Caki2 (cell line): ENCODE results near the gene IDE. TPM values are rescaled to one million over a fixed set of nuclear protein-coding genes. Genes with fewer than 3 reads are reported as not detected.
"Not testable (repeated sequence)": the region's sequence is repeated elsewhere in the genome, so short reads cannot be mapped to it uniquely, and the experiment has no call there.

ENCODE experiments used
- DNase-seq: peaks from one replicate; pipeline ENCODE4 v3.0.0-alpha.2; 2015; ENCODE audit warnings: low read depth
- in situ Hi-C: cut with HindIII; loops from 2 replicates; pipeline ENCODE4 v1.10.0; 2016; ENCODE audit warnings: low sequenced_read_pairs, low pct_unique_long_range_greater_than_20kb, mixed read lengths
- total RNA-seq: library from RNA; depleted of rRNA; stranded (reverse); fragments of >200 nt; shearing (Covaris generic); gene quantifications from 2 replicates; pipeline ENCODE4 v1.2.3, GENCODE V29; 2014; ENCODE audit warnings: low replicate concordance; rRNA removed

The IDE gene
- total RNA-seq: 20.5 and 31.1 TPM in 2 replicates

- in situ Hi-C loops: no loop called here
- DNase-seq: peak; percentile 87
These were observed at the start of gene IDE for GRCh38 chr10:92573798-92574547. TSS of gene IDE (minus strand) at chr10:92574093. CDS start at chr10:92574019, 74 bp downstream.

- DNase-seq: no peak
- in situ Hi-C loops: no loop called here
These were observed 45.5 kb upstream of the IDE start for GRCh38 chr10:92619368-92619767.

- DNase-seq: no peak
- in situ Hi-C loops: no loop called here
These were observed 41.6 kb upstream of the IDE start for GRCh38 chr10:92615515-92615914.

- in situ Hi-C loops: no loop called here
- no peak for DNase-seq
These were observed 30.9 kb upstream of the IDE start for GRCh38 chr10:92604841-92605240.

GRCh38 chr10:92598321-92598720, 24.4 kb upstream of the IDE start:
- in situ Hi-C loops: no loop called here
- no peak for DNase-seq

- DNase-seq: peak; percentile 18
- in situ Hi-C loops: no loop called here
These were observed 21.6 kb upstream of the IDE start for GRCh38 chr10:92595505-92595904.

GRCh38 chr10:92593619-92594588, 20.0 kb upstream of the IDE start:
- peak; percentile 29 for DNase-seq
- in situ Hi-C loops: no loop called here

- in situ Hi-C loops: no loop called here
- peak; percentile 95 for DNase-seq
These were observed 19.1 kb upstream of the IDE start, which contains the start of gene KIF11 for GRCh38 chr10:92592761-92593618. TSS of gene KIF11 (plus strand) at chr10:92593130. CDS start at chr10:92593376, 246 bp downstream.

- in situ Hi-C loops: no loop called here
- peak; percentile 92 for DNase-seq
These were observed 17.7 kb upstream of the IDE start for GRCh38 chr10:92591550-92592022.

GRCh38 chr10:92590623-92591549, 17.0 kb upstream of the IDE start:
- in situ Hi-C loops: no loop called here
- DNase-seq: peak; percentile 65

GRCh38 chr10:92582347-92582746, 8.5 kb upstream of the IDE start:
- DNase-seq, in situ Hi-C loops: not testable (repeated sequence)

- peak; percentile 16 for DNase-seq
- in situ Hi-C loops: no loop called here
These were observed 2.1 kb upstream of the IDE start for GRCh38 chr10:92575961-92576360.

GRCh38 chr10:92574548-92575261, 812 bp upstream of the IDE start:
- in situ Hi-C loops: no loop called here
- DNase-seq: no peak

- in situ Hi-C loops: no loop called here
These were observed 649 bp downstream of the IDE start for GRCh38 chr10:92573091-92573797.

GRCh38 chr10:92572362-92573090, 1.4 kb downstream of the IDE start:
- in situ Hi-C loops: no loop called here
- DNase-seq: no peak

More at GRCh38 chr10:92573091-92573797, 649 bp downstream of the IDE start:
- no peak for DNase-seq
